ENCODE data around the gene NMU. TPM values are rescaled to one million over a fixed set of nuclear protein-coding genes. Genes with fewer than 3 reads are reported as not detected.

NMU gene
- polyA plus RNA-seq, 1 donor (not counting 4 experiments of a cell fraction or from before 2014, with no cell fraction given): 12.0 TPM

DNA sequence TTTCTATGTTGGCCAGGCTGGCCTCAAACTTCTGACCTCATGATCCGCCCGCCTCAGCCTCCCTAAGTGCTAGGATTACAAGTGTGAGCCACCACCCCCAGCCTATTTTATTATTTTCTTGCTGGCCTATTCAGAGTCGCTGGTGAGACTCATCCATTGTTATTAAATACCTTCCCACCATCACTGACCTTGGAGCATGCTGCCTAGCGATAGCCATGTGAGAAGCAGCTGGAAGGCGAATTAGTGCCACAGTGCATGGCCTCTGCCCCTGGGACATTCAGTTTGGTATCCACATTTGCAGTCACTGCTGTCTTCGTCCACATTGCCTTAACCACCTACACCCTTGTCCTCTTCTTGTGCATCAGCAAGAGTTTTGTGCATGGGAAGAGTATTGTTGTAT, 32.4 kb upstream of the NMU start:
- H3K27ac ChIP-seq (ENCODE audit: control insufficient read depth, insufficient read depth, low read length): no peak overlapping the region
- no peaks in the 10 kb centered on the region for H3K36me3 ChIP-seq (ENCODE audit: control insufficient read depth in 2 of 2, extremely low read depth in 1 of 2, insufficient read depth in 2 of 2, low read length in 2 of 2)
- H3K4me2 ChIP-seq (ENCODE audit: control insufficient read depth, extremely low read depth, insufficient read depth, low read depth, low read length): no peak overlapping the region
- DNase-seq (ENCODE audit: low read depth, low spot score) (no peak), FAIRE-seq (no peak)
- no peaks in the 10 kb centered on the region for H3K79me2 ChIP-seq (ENCODE audit: control insufficient read depth, insufficient read depth, low read length)
- no peak overlapping the region for H3K4me3 ChIP-seq (ENCODE audit: control insufficient read depth in 2 of 3, extremely low read depth in 1 of 3, insufficient read depth in 2 of 3, low read depth in 1 of 3, low read length in 3 of 3)
- TF ChIP-seq EZH2 (IDR thresholded peaks at IDR 0.05; ENCODE audit: low read length): no peak
- TF ChIP-seq, protein P1, sequence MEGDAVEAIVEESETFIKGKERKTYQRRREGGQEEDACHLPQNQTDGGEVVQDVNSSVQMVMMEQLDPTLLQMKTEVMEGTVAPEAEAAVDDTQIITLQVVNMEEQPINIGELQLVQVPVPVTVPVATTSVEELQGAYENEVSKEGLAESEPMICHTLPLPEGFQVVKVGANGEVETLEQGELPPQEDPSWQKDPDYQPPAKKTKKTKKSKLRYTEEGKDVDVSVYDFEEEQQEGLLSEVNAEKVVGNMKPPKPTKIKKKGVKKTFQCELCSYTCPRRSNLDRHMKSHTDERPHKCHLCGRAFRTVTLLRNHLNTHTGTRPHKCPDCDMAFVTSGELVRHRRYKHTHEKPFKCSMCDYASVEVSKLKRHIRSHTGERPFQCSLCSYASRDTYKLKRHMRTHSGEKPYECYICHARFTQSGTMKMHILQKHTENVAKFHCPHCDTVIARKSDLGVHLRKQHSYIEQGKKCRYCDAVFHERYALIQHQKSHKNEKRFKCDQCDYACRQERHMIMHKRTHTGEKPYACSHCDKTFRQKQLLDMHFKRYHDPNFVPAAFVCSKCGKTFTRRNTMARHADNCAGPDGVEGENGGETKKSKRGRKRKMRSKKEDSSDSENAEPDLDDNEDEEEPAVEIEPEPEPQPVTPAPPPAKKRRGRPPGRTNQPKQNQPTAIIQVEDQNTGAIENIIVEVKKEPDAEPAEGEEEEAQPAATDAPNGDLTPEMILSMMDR (optimal IDR thresholded peaks at IDR 0.05 in 1 of 3, IDR thresholded peaks at IDR 0.05 in 1 of 3, conservative IDR thresholded peaks at IDR 0.05 in 1 of 3; ENCODE audit: extremely low read depth in 1 of 3, insufficient read depth in 2 of 3, low read length in 3 of 3): no peak
- H3K27me3 ChIP-seq (ENCODE audit: control insufficient read depth, extremely low read depth, insufficient read depth, low read length): peaks cover 4% of the 10 kb centered on the region
- no peaks in the 10 kb centered on the region for H3K9me3 ChIP-seq (ENCODE audit: control insufficient read depth, low read depth, low read length)
- no peak overlapping the region for H3K9ac ChIP-seq (ENCODE audit: control insufficient read depth, extremely low read depth, insufficient read depth, low read length)
- no peaks in the 10 kb centered on the region for H3K4me1 ChIP-seq (ENCODE audit: control insufficient read depth, extremely low read depth, insufficient read depth, low read length)
- no peak overlapping the region for H2AFZ ChIP-seq (ENCODE audit: control insufficient read depth, low read length)
- dilution Hi-C loops (cut with MboI; ENCODE audit: extremely low pct_ligation_motif_present, low sequenced_read_pairs): no loop called here
- no peaks in the 10 kb centered on the region for H4K20me1 ChIP-seq (ENCODE audit: control insufficient read depth, extremely low read depth, insufficient read depth, low read length)
- H3K9me1 ChIP-seq (ENCODE audit: control insufficient read depth, extremely low read depth, insufficient read depth, low read length): no peaks in the 10 kb centered on the region

DNA sequence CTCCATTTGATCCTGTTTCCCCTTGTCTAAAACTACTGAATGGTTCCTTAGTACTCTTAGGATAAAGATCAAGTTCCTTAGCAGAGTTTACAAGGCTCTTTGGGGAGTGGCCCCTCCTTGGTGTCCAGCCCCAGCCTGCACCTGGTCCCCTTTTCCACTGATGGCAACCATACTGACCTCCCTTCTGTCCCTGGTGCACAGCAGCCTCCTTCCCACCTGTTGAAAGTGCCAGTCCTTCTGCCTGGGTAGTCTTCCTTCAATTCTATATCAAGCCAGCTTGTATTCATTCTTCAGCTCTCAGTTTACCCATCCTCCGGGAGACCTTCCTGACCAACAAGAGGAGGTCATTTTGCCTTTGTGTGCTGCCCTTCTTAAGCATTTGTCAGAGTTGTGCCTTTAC, 30.4 kb upstream of the NMU start:
- no peaks in the 10 kb centered on the region for H3K79me2 ChIP-seq (ENCODE audit: control insufficient read depth, insufficient read depth, low read length)
- no peak overlapping the region for H2AFZ ChIP-seq (ENCODE audit: control insufficient read depth, low read length)
- no peaks in the 10 kb centered on the region for H3K36me3 ChIP-seq (ENCODE audit: control insufficient read depth in 2 of 2, extremely low read depth in 1 of 2, insufficient read depth in 2 of 2, low read length in 2 of 2)
- H3K4me2 ChIP-seq (ENCODE audit: control insufficient read depth, extremely low read depth, insufficient read depth, low read depth, low read length): no peak overlapping the region
- dilution Hi-C loops (cut with MboI; ENCODE audit: extremely low pct_ligation_motif_present, low sequenced_read_pairs): no loop called here
- no peaks in the 10 kb centered on the region for H4K20me1 ChIP-seq (ENCODE audit: control insufficient read depth, extremely low read depth, insufficient read depth, low read length)
- TF ChIP-seq, protein P1 (optimal IDR thresholded peaks at IDR 0.05 in 1 of 3, IDR thresholded peaks at IDR 0.05 in 1 of 3, conservative IDR thresholded peaks at IDR 0.05 in 1 of 3; ENCODE audit: extremely low read depth in 1 of 3, insufficient read depth in 2 of 3, low read length in 3 of 3): no peak
- no peak for TF ChIP-seq EZH2 (IDR thresholded peaks at IDR 0.05; ENCODE audit: low read length)
- no peak overlapping the region for H3K27ac ChIP-seq (ENCODE audit: control insufficient read depth, insufficient read depth, low read length)
- no peaks in the 10 kb centered on the region for H3K9me3 ChIP-seq (ENCODE audit: control insufficient read depth, low read depth, low read length)
- H3K4me3 ChIP-seq (ENCODE audit: control insufficient read depth in 2 of 3, extremely low read depth in 1 of 3, insufficient read depth in 2 of 3, low read depth in 1 of 3, low read length in 3 of 3): no peak overlapping the region
- no peak for DNase-seq (ENCODE audit: low read depth, low spot score)
- no peaks in the 10 kb centered on the region for H3K9me1 ChIP-seq (ENCODE audit: control insufficient read depth, extremely low read depth, insufficient read depth, low read length)
- no peaks in the 10 kb centered on the region for H3K4me1 ChIP-seq (ENCODE audit: control insufficient read depth, extremely low read depth, insufficient read depth, low read length)
- no peak for FAIRE-seq
- no peak overlapping the region for H3K9ac ChIP-seq (ENCODE audit: control insufficient read depth, extremely low read depth, insufficient read depth, low read length)
- H3K27me3 ChIP-seq (ENCODE audit: control insufficient read depth, extremely low read depth, insufficient read depth, low read length): peaks cover 4% of the 10 kb centered on the region
